SK-N-MC (cell line): ENCODE results near the gene SERPINA1.

Experiments
- EZH2 ChIP-seq: fragments of 200-600 bp; sonication (generic); IDR thresholded peaks from one replicate; pipeline ENCODE4 v1.6.1; 2017; ENCODE audit warnings: antibody characterized with exemption
- FOXP2 ChIP-seq: optimal IDR thresholded peaks from 2 replicates; pipeline ENCODE3; 2011; ENCODE audit warnings: mild to moderate bottlenecking, moderate library complexity; ENCODE audit not compliant: insufficient read depth; ENCODE audit errors: extremely low read length, control extremely low read depth
- POLR2AphosphoS5 ChIP-seq: IDR thresholded peaks from 2 replicates; pipeline ENCODE4 v1.6.1; 2012; ENCODE audit warnings: mild to moderate bottlenecking, low read depth, low read length, borderline replicate concordance

- TF ChIP-seq POLR2AphosphoS5 (no peak), EZH2 (no peak), FOXP2 (no peak)
These were observed 27.3 kb downstream of the SERPINA1 start for GRCh38 chr14:94360945-94361565.
